Suprapubic skin (tissue), 4 donors: ENCODE data around the gene PDE4B. TPM values are rescaled to one million over a fixed set of nuclear protein-coding genes. Genes with fewer than 3 reads are reported as not detected.
"Not testable (repeated sequence)": the region's sequence is repeated elsewhere in the genome, so short reads cannot be mapped to it uniquely, and the experiment has no call there.

ENCODE experiments used
- DNase-seq, 2 donors: peaks; one replicate each; pipeline ENCODE4 v3.0.0-alpha.2; 2019; ENCODE audit warnings: low spot score in 2 of 2
- H3K27ac ChIP-seq: fragments of 200-600 bp; sonication (generic); one replicate; pipeline ENCODE4 v1.5.1; 2019
- H3K27me3 ChIP-seq: fragments of 200-600 bp; sonication (generic); one replicate; pipeline ENCODE4 v1.5.1; 2019
- H3K36me3 ChIP-seq: fragments of 200-600 bp; sonication (generic); one replicate; pipeline ENCODE4 v1.5.1; 2019
- H3K4me1 ChIP-seq: fragments of 200-600 bp; sonication (generic); one replicate; pipeline ENCODE4 v1.5.1; 2019
- H3K4me3 ChIP-seq: fragments of 200-600 bp; sonication (generic); one replicate; pipeline ENCODE4 v1.5.1; 2019; ENCODE audit warnings: mild to moderate bottlenecking
- H3K9me3 ChIP-seq: fragments of 200-600 bp; sonication (generic); one replicate; pipeline ENCODE4 v1.5.1; 2019
- CTCF ChIP-seq, 2 donors: fragments of 200-600 bp in 1 of 2; fragments of 450-650 bp in 1 of 2; sonication (generic) in 1 of 2; IDR thresholded peaks; one replicate each; pipeline ENCODE4 v1.5.1; 2016 to 2019; ENCODE audit warnings: antibody characterized with exemption in 2 of 2, mild to moderate bottlenecking in 1 of 2, moderate library complexity in 1 of 2
- EP300 ChIP-seq: sonication (generic); formaldehyde crosslinking; IDR thresholded peaks from one replicate; pipeline ENCODE4 v1.6.1; 2017; ENCODE audit warnings: antibody characterized with exemption
- POLR2A ChIP-seq, 2 donors: fragments of 450-650 bp; IDR thresholded peaks; one replicate each; pipeline ENCODE4 v1.6.1; 2017; ENCODE audit warnings: antibody characterized with exemption in 2 of 2, mild to moderate bottlenecking in 2 of 2, moderate library complexity in 2 of 2
- POLR2AphosphoS5 ChIP-seq, 3 donors: sonication (generic); formaldehyde crosslinking; IDR thresholded peaks; one replicate each; pipeline ENCODE4 v1.6.1; 2017; ENCODE audit warnings: antibody characterized with exemption in 3 of 3
- WGBS: methylation state at CpG from one replicate; pipeline ENCODE4 v1.1.5; 2018; 5-methylcytosine and 5-hydroxymethylcytosine counted together
- total RNA-seq, 4 donors: library from RNA; depleted of rRNA; stranded (reverse); fragments of >200 nt; gene quantifications; one replicate each; pipeline ENCODE4 v1.1.0, GENCODE V29; 2016

The PDE4B gene
- total RNA-seq, 4 donors from 2014 or later: 14.2 to 27.6 (median 16.7) TPM

GRCh38 chr1:66320231-66320630, 527.5 kb downstream of the PDE4B start:
- no peak for DNase-seq
- H3K9me3 ChIP-seq: no peaks in the 10 kb centered on the region
- no peaks in the 10 kb centered on the region for H3K36me3 ChIP-seq
- 56% methylated on average over 1 of the region's 1 CpG for WGBS
- H3K4me1 ChIP-seq: no peaks in the 10 kb centered on the region
- H3K27ac ChIP-seq: no peak overlapping the region
- no peaks in the 10 kb centered on the region for H3K27me3 ChIP-seq
- no peak overlapping the region for H3K4me3 ChIP-seq
- TF ChIP-seq CTCF (IDR thresholded peaks at IDR 0.05) (no peak), POLR2AphosphoS5 (IDR thresholded peaks at IDR 0.05) (no peak), POLR2A (IDR thresholded peaks at IDR 0.05) (no peak), EP300 (no peak)

- H3K36me3 ChIP-seq, DNase-seq, H3K27ac ChIP-seq, H3K4me3 ChIP-seq, H3K4me1 ChIP-seq, H3K27me3 ChIP-seq, H3K9me3 ChIP-seq: not testable (repeated sequence)
- 75% methylated on average over 2 of the region's 2 CpGs for WGBS
Measured at GRCh38 chr1:66322462-66322861, 529.8 kb downstream of the PDE4B start.

- no peaks in the 10 kb centered on the region for H3K4me1 ChIP-seq
- H3K27ac ChIP-seq: no peak overlapping the region
- H3K9me3 ChIP-seq: no peaks in the 10 kb centered on the region
- DNase-seq: no peak
- H3K36me3 ChIP-seq: no peaks in the 10 kb centered on the region
- 52% methylated on average over 3 of the region's 3 CpGs for WGBS
- no peaks in the 10 kb centered on the region for H3K27me3 ChIP-seq
- H3K4me3 ChIP-seq: no peak overlapping the region
- TF ChIP-seq POLR2AphosphoS5 (IDR thresholded peaks at IDR 0.05) (no peak), CTCF (IDR thresholded peaks at IDR 0.05) (no peak), EP300 (no peak), POLR2A (IDR thresholded peaks at IDR 0.05) (no peak)
Measured at GRCh38 chr1:66323958-66324625, 531.4 kb downstream of the PDE4B start.

- TF ChIP-seq CTCF (IDR thresholded peaks at IDR 0.05): no peak
- TF ChIP-seq POLR2AphosphoS5 (IDR thresholded peaks at IDR 0.05): no peak
- no peak for TF ChIP-seq POLR2A (IDR thresholded peaks at IDR 0.05)
- TF ChIP-seq EP300: no peak
- Histone ChIP-seq H3K27me3 (no peaks in the 10 kb centered on the region), H3K4me3 (no peak overlapping the region), H3K9me3 (no peaks in the 10 kb centered on the region), H3K4me1 (no peaks in the 10 kb centered on the region), H3K36me3 (no peaks in the 10 kb centered on the region), H3K27ac (no peak overlapping the region)
- 95% methylated on average over 5 of the region's 5 CpGs for WGBS
- DNase-seq: no peak
Measured at GRCh38 chr1:66325594-66326380, 533.1 kb downstream of the PDE4B start.

- H3K4me3 ChIP-seq: no peak overlapping the region
- no peaks in the 10 kb centered on the region for H3K9me3 ChIP-seq
- peaks cover 8% of the 10 kb centered on the region for H3K4me1 ChIP-seq
- no peaks in the 10 kb centered on the region for H3K36me3 ChIP-seq
- TF ChIP-seq EP300 (no peak), POLR2AphosphoS5 (IDR thresholded peaks at IDR 0.05) (no peak), POLR2A (IDR thresholded peaks at IDR 0.05) (no peak), CTCF (IDR thresholded peaks at IDR 0.05) (no peak)
- no peak overlapping the region for H3K27ac ChIP-seq
- no peaks in the 10 kb centered on the region for H3K27me3 ChIP-seq
- no peak for DNase-seq
Measured at GRCh38 chr1:66326867-66327266, 534.2 kb downstream of the PDE4B start.
